Measurements from ENCODE around the gene GABRQ.
"Not testable (repeated sequence)": the region's sequence is repeated elsewhere in the genome, so short reads cannot be mapped to it uniquely, and the experiment has no call there.

DNA sequence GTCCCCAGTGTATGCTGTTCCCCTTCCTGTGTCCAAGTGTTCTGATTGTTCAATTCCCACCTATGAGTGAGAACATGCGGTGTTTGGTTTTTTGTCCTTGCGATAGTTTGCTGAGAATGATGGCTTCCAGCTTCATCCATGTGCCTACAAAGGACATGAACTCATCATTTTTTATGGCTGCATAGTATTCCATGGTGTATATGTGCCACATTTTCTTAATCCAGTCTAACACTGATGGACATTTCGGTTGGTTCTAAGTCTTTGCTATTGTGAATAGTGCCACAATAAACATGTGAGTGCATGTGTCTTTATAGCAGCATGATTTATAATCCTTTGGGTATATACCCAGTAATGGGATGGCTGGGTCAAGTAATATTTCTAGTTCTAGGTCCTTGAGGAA is 37.0 kb downstream of the GABRQ start:
- TF ChIP-seq, protein P1, sequence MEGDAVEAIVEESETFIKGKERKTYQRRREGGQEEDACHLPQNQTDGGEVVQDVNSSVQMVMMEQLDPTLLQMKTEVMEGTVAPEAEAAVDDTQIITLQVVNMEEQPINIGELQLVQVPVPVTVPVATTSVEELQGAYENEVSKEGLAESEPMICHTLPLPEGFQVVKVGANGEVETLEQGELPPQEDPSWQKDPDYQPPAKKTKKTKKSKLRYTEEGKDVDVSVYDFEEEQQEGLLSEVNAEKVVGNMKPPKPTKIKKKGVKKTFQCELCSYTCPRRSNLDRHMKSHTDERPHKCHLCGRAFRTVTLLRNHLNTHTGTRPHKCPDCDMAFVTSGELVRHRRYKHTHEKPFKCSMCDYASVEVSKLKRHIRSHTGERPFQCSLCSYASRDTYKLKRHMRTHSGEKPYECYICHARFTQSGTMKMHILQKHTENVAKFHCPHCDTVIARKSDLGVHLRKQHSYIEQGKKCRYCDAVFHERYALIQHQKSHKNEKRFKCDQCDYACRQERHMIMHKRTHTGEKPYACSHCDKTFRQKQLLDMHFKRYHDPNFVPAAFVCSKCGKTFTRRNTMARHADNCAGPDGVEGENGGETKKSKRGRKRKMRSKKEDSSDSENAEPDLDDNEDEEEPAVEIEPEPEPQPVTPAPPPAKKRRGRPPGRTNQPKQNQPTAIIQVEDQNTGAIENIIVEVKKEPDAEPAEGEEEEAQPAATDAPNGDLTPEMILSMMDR (IDR thresholded peaks at IDR 0.05) = not testable (repeated sequence)
- TF ChIP-seq POLR2A (IDR thresholded peaks at IDR 0.05) = not testable (repeated sequence)
